ENCODE results near the gene STOM. TPM values are rescaled to one million over a fixed set of nuclear protein-coding genes. Genes with fewer than 3 reads are reported as not detected.
"Not testable (repeated sequence)": the region's sequence is repeated elsewhere in the genome, so short reads cannot be mapped to it uniquely, and the experiment has no call there.

The STOM gene
- total RNA-seq, 2 donors from 2014 or later, result 50.8 to 69.4 TPM

- Mint-ChIP-seq H3K9me3 (no peaks in the 10 kb centered on the region), H3K27me3 (peaks cover 24% of the 10 kb centered on the region), H3K27ac (no peak overlapping the region), H3K36me3 (ENCODE audit: low read depth) (no peaks in the 10 kb centered on the region), H3K4me1 (peaks cover 11% of the 10 kb centered on the region), H3K4me3 (peak overlapping the region; percentile 63)
- peak; percentile 52 for ATAC-seq (replicated peaks)
Observed at GRCh38 chr9:121299467-121300282, 70.4 kb downstream of the STOM start.

- no peak for ATAC-seq (replicated peaks)
- no peak overlapping the region for H3K27ac Mint-ChIP-seq
- H3K9me3 Mint-ChIP-seq, result no peaks in the 10 kb centered on the region
- peaks cover 24% of the 10 kb centered on the region for H3K27me3 Mint-ChIP-seq
- H3K36me3 Mint-ChIP-seq (ENCODE audit: low read depth), result no peaks in the 10 kb centered on the region
- H3K4me3 Mint-ChIP-seq, result peak overlapping the region; percentile 63
- H3K4me1 Mint-ChIP-seq, result peaks cover 11% of the 10 kb centered on the region
Observed at GRCh38 chr9:121298689-121299466, 71.2 kb downstream of the STOM start.

- H3K27ac Mint-ChIP-seq, result no peak overlapping the region
- H3K9me3 Mint-ChIP-seq, result no peaks in the 10 kb centered on the region
- peaks cover 24% of the 10 kb centered on the region for H3K27me3 Mint-ChIP-seq
- no peaks in the 10 kb centered on the region for H3K36me3 Mint-ChIP-seq (ENCODE audit: low read depth)
- H3K4me1 Mint-ChIP-seq, result peaks cover 11% of the 10 kb centered on the region
- ATAC-seq (replicated peaks), result no peak
- H3K4me3 Mint-ChIP-seq, result peak overlapping the region; percentile 63
Observed at GRCh38 chr9:121298016-121298538, 72.0 kb downstream of the STOM start.

- Mint-ChIP-seq H3K27ac (no peak overlapping the region), H3K4me1 (peaks cover 11% of the 10 kb centered on the region), H3K9me3 (no peaks in the 10 kb centered on the region), H3K27me3 (peaks cover 24% of the 10 kb centered on the region), H3K36me3 (ENCODE audit: low read depth) (no peaks in the 10 kb centered on the region), H3K4me3 (no peak overlapping the region)
- no peak for ATAC-seq (replicated peaks)
Observed at GRCh38 chr9:121297389-121297788, 72.7 kb downstream of the STOM start.

- H3K9me3 Mint-ChIP-seq, result no peaks in the 10 kb centered on the region
- H3K4me1 Mint-ChIP-seq, result peaks cover 11% of the 10 kb centered on the region
- H3K36me3 Mint-ChIP-seq (ENCODE audit: low read depth), result no peaks in the 10 kb centered on the region
- no peak overlapping the region for H3K4me3 Mint-ChIP-seq
- ATAC-seq (replicated peaks), result no peak
- no peak overlapping the region for H3K27ac Mint-ChIP-seq
- H3K27me3 Mint-ChIP-seq, result peaks cover 24% of the 10 kb centered on the region
Observed at GRCh38 chr9:121296213-121297127, 73.6 kb downstream of the STOM start.

- no peak overlapping the region for H3K4me3 Mint-ChIP-seq
- no peak for ATAC-seq (replicated peaks)
- no peaks in the 10 kb centered on the region for H3K9me3 Mint-ChIP-seq
- H3K36me3 Mint-ChIP-seq (ENCODE audit: low read depth), result no peaks in the 10 kb centered on the region
- peaks cover 11% of the 10 kb centered on the region for H3K4me1 Mint-ChIP-seq
- H3K27me3 Mint-ChIP-seq, result peaks cover 23% of the 10 kb centered on the region
- no peak overlapping the region for H3K27ac Mint-ChIP-seq
Observed at GRCh38 chr9:121295662-121296191, 74.3 kb downstream of the STOM start.

- H3K4me1 Mint-ChIP-seq, result peaks cover 7% of the 10 kb centered on the region
Observed at GRCh38 chr9:121294866-121295661, 75.0 kb downstream of the STOM start.

GRCh38 chr9:121294151-121294743 is 75.8 kb downstream of the STOM start:
- Mint-ChIP-seq H3K4me3 (no peak overlapping the region), H3K36me3 (ENCODE audit: low read depth) (no peaks in the 10 kb centered on the region), H3K9me3 (no peaks in the 10 kb centered on the region), H3K27me3 (peaks cover 15% of the 10 kb centered on the region), H3K4me1 (peaks cover 5% of the 10 kb centered on the region), H3K27ac (no peak overlapping the region)
- no peak for ATAC-seq (replicated peaks)

More at GRCh38 chr9:121294866-121295661, 75.0 kb downstream of the STOM start:
- Mint-ChIP-seq H3K4me3 (no peak overlapping the region), H3K27ac (no peak overlapping the region), H3K9me3 (no peaks in the 10 kb centered on the region), H3K36me3 (ENCODE audit: low read depth) (no peaks in the 10 kb centered on the region), H3K27me3 (peaks cover 17% of the 10 kb centered on the region)
- ATAC-seq (replicated peaks), result no peak

GRCh38 chr9:121292801-121293241 is 77.2 kb downstream of the STOM start:
- H3K27me3 Mint-ChIP-seq, result peaks cover 4% of the 10 kb centered on the region
- no peaks in the 10 kb centered on the region for H3K4me1 Mint-ChIP-seq
- H3K36me3 Mint-ChIP-seq (ENCODE audit: low read depth), result no peaks in the 10 kb centered on the region
- ATAC-seq (replicated peaks), result no peak
- no peak overlapping the region for H3K27ac Mint-ChIP-seq
- no peak overlapping the region for H3K4me3 Mint-ChIP-seq
- H3K9me3 Mint-ChIP-seq, result no peaks in the 10 kb centered on the region

GRCh38 chr9:121292051-121292450 is 78.0 kb downstream of the STOM start:
- Mint-ChIP-seq H3K4me1 (no peaks in the 10 kb centered on the region), H3K27me3 (no peaks in the 10 kb centered on the region), H3K36me3 (ENCODE audit: low read depth) (no peaks in the 10 kb centered on the region), H3K27ac (no peak overlapping the region), H3K4me3 (no peak overlapping the region), H3K9me3 (no peaks in the 10 kb centered on the region)
- no peak for ATAC-seq (replicated peaks)

GRCh38 chr9:121291536-121291935 is 78.5 kb downstream of the STOM start:
- H3K36me3 Mint-ChIP-seq (ENCODE audit: low read depth); H3K4me1 Mint-ChIP-seq; H3K27me3 Mint-ChIP-seq; H3K4me3 Mint-ChIP-seq; ATAC-seq (replicated peaks); H3K27ac Mint-ChIP-seq; H3K9me3 Mint-ChIP-seq: not testable (repeated sequence)

- Mint-ChIP-seq H3K4me1 (peaks cover 5% of the 10 kb centered on the region), H3K36me3 (ENCODE audit: low read depth) (no peaks in the 10 kb centered on the region), H3K9me3 (no peaks in the 10 kb centered on the region), H3K27me3 (no peaks in the 10 kb centered on the region), H3K27ac (no peak overlapping the region), H3K4me3 (no peak overlapping the region)
- no peak for ATAC-seq (replicated peaks)
Observed at GRCh38 chr9:121289772-121290370, 80.2 kb downstream of the STOM start.
